HFF-Myc (cell line): ENCODE measurements around the gene SHISA5.

Experiments
- DNase-seq: peaks from one replicate; pipeline ENCODE4 v3.0.0-alpha.2; 2011; ENCODE audit warnings: low read depth; ENCODE audit errors: extremely low read depth
- H3K4me3 ChIP-seq: replicated peaks from 2 replicates; pipeline ENCODE4 v1.5.1; 2011; ENCODE audit warnings: low read depth, mild to moderate bottlenecking, control low read depth, low read length
- CTCF ChIP-seq: IDR thresholded peaks from 2 replicates; pipeline ENCODE4 v1.5.1; 2012; ENCODE audit warnings: mild to moderate bottlenecking, low read depth, low read length, control low read depth; ENCODE audit errors: missing control alignments

SHISA5 gene

GRCh38 chr3:48507256-48508061 is 3.5 kb upstream of the SHISA5 start:
- no peak overlapping the region for H3K4me3 ChIP-seq
- peak; percentile 45 for DNase-seq
- TF ChIP-seq CTCF: peak; percentile 62

- no peak for DNase-seq
- no peak for TF ChIP-seq CTCF
- no peak overlapping the region for H3K4me3 ChIP-seq
These were observed 2.1 kb upstream of the SHISA5 start for GRCh38 chr3:48505968-48506504.

GRCh38 chr3:48505146-48505545 is 1.2 kb upstream of the SHISA5 start:
- no peak for DNase-seq
- H3K4me3 ChIP-seq: no peak overlapping the region
- TF ChIP-seq CTCF: no peak

- no peak for DNase-seq
- peak overlapping the region; percentile 62 for H3K4me3 ChIP-seq
- no peak for TF ChIP-seq CTCF
These were observed 448 bp downstream of the SHISA5 start for GRCh38 chr3:48503401-48504050.

GRCh38 chr3:48502728-48503168 is 1.2 kb downstream of the SHISA5 start:
- no peak for TF ChIP-seq CTCF
- H3K4me3 ChIP-seq: no peak overlapping the region; the same call in 1 of the 2 replicates
- no peak for DNase-seq

- TF ChIP-seq CTCF: no peak
- no peak overlapping the region for H3K4me3 ChIP-seq
- no peak for DNase-seq
These were observed 1.9 kb downstream of the SHISA5 start for GRCh38 chr3:48502121-48502520.
